ENCODE results near the gene KIF21A.
A peak's percentile ranks its signal among the peaks of the same experiment; 100 is the strongest.

DNA sequence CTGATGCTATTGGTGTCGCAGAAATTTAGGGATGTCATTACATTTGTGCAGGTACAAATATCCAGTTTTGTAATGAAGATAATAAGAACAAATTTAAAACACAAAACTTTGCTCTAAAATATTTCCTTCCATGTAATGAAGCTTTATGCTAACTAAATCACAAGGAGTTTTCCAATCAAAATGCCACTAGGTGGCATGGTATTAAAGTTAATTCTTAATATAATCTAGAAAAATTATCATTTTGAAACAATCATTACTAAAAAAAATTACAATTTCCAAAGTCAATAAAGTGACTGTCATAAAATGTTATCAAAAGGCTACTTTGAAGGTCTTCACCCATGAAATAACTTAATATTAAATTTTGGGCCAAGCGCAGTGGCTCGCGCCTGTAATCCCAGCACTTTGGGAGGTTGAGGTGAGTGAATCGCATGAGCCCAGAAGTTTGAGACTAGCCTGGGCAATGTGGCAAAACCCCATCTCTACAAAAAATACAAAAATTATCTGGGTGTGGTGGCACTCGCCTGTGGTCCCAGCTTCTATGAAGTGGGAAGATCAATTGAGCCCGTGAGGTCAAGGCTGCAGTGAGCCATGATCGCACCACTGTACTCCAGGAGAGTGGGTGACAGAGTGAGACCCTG is 77.4 kb downstream of the KIF21A start:
- no peak for TF ChIP-seq POLR2A (IDR thresholded peaks at IDR 0.05)
- TF ChIP-seq, protein P1, sequence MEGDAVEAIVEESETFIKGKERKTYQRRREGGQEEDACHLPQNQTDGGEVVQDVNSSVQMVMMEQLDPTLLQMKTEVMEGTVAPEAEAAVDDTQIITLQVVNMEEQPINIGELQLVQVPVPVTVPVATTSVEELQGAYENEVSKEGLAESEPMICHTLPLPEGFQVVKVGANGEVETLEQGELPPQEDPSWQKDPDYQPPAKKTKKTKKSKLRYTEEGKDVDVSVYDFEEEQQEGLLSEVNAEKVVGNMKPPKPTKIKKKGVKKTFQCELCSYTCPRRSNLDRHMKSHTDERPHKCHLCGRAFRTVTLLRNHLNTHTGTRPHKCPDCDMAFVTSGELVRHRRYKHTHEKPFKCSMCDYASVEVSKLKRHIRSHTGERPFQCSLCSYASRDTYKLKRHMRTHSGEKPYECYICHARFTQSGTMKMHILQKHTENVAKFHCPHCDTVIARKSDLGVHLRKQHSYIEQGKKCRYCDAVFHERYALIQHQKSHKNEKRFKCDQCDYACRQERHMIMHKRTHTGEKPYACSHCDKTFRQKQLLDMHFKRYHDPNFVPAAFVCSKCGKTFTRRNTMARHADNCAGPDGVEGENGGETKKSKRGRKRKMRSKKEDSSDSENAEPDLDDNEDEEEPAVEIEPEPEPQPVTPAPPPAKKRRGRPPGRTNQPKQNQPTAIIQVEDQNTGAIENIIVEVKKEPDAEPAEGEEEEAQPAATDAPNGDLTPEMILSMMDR (IDR thresholded peaks at IDR 0.05) = peak; percentile 18 to 39 (median 30)
